GM19099 (cell line): Measurements from ENCODE around the gene RSPH6A.

ENCODE experiments used
- POLR2A ChIP-seq: IDR thresholded peaks from 3 replicates; pipeline ENCODE4 v1.6.1; 2011; ENCODE audit warnings: low read depth; ENCODE audit not compliant: insufficient read length; ENCODE audit errors: extremely low read depth

Gene RSPH6A

GRCh38 chr19:45814851-45815480 is at the start of gene RSPH6A:
Gene RSPH6A (minus strand): TSS chr19:45815308. CDS start chr19:45815176, 132 bp downstream.
- TF ChIP-seq POLR2A = no peak

GRCh38 chr19:45864629-45865082 is 49.5 kb upstream of the RSPH6A start:
- no peak for TF ChIP-seq POLR2A

GRCh38 chr19:45863840-45864628 is 48.9 kb upstream of the RSPH6A start, which contains the start of gene FOXA3:
Gene FOXA3 (plus strand): TSS chr19:45864326. CDS start chr19:45864457, 131 bp downstream.
- TF ChIP-seq POLR2A = peak; percentile 60

- TF ChIP-seq POLR2A = no peak
These were observed 48.3 kb upstream of the RSPH6A start for GRCh38 chr19:45863335-45863839.

- TF ChIP-seq POLR2A = peak; percentile 82
These were observed 47.6 kb upstream of the RSPH6A start, which contains the start of gene SYMPK for GRCh38 chr19:45862564-45863334. Gene SYMPK (minus strand): TSS chr19:45863147. CDS start chr19:45854495, 8,652 bp downstream.

GRCh38 chr19:45862271-45862563 is 47.1 kb upstream of the RSPH6A start:
- no peak for TF ChIP-seq POLR2A

- TF ChIP-seq POLR2A = no peak
These were observed 45.5 kb upstream of the RSPH6A start for GRCh38 chr19:45860359-45861259.

- TF ChIP-seq POLR2A = no peak
These were observed 39.2 kb upstream of the RSPH6A start for GRCh38 chr19:45854167-45854778.

- TF ChIP-seq POLR2A = no peak
These were observed 37.9 kb upstream of the RSPH6A start for GRCh38 chr19:45852983-45853382.

- no peak for TF ChIP-seq POLR2A
These were observed 37.1 kb upstream of the RSPH6A start for GRCh38 chr19:45852145-45852750.

- no peak for TF ChIP-seq POLR2A
These were observed 33.8 kb upstream of the RSPH6A start for GRCh38 chr19:45848922-45849321.

- no peak for TF ChIP-seq POLR2A
These were observed 32.6 kb upstream of the RSPH6A start for GRCh38 chr19:45847663-45848062.

- no peak for TF ChIP-seq POLR2A
These were observed 27.1 kb upstream of the RSPH6A start for GRCh38 chr19:45842198-45842597.
